H1 (cell line): Measurements from ENCODE around the gene CSPG5. TPM values are rescaled to one million over a fixed set of nuclear protein-coding genes. Genes with fewer than 3 reads are reported as not detected.

Source experiments
- CBX8 ChIP-seq: fragments of 300-800, 300-1000 bp; sonication (generic); IDR thresholded peaks from 2 replicates; pipeline ENCODE4 v1.7.1; 2016; ENCODE audit warnings: low read depth, low read length, borderline replicate concordance
- CHD1 ChIP-seq: IDR thresholded peaks from 2 replicates; pipeline ENCODE4 v1.6.1; 2012; ENCODE audit warnings: low read depth, low read length, improper control_type of control experiment
- CREB1 ChIP-seq: IDR thresholded peaks from 2 replicates; pipeline ENCODE4 v1.6.1; 2012; ENCODE audit warnings: inconsistent platforms
- HDAC6 ChIP-seq: IDR thresholded peaks from one replicate; pipeline ENCODE4 v1.7.1; 2012; ENCODE audit warnings: low read depth, mild to moderate bottlenecking, inconsistent platforms, low read length, moderate library complexity
- KDM4A ChIP-seq: IDR thresholded peaks from one replicate; pipeline ENCODE4 v1.7.1; 2012; ENCODE audit warnings: low read depth, mild to moderate bottlenecking, moderate library complexity, low read length, inconsistent platforms; ENCODE audit not compliant: severe bottlenecking
- NRF1 ChIP-seq: IDR thresholded peaks from 2 replicates; pipeline ENCODE4 v1.6.1; 2011; ENCODE audit warnings: mild to moderate bottlenecking, low read depth, low read length, improper control_type of control experiment
- SP1 ChIP-seq: IDR thresholded peaks from 2 replicates; pipeline ENCODE4 v1.6.1; 2011; ENCODE audit warnings: low read depth, low read length
- polyA plus RNA-seq, 7 experiments: library from polyadenylated mRNA; depleted of rRNA in 3 of 7; stranded (reverse) in 5 of 7; unstranded in 2 of 7; fragments of >200 nt in 5 of 7; fragments of 200-250 nt in 2 of 7; gene quantifications; 1 replicate in 5 of 7; 2 replicates in 1 of 7; 4 replicates in 1 of 7; pipeline versions ENCODE4 v1.2.1 to v1.2.3, GENCODE V29; 2011 to 2013; ENCODE audit warnings: missing spikeins in 2 of 7, mixed read lengths in 2 of 7
- total RNA-seq: library from RNA; stranded (reverse); fragmentation: NEBNext Ultra II Directional; extraction: Animal tissue kit (Norgen Biotek cat#: 25700); gene quantifications from 2 replicates; pipeline ENCODE4 v1.2.1, GENCODE V29; 2021

The CSPG5 gene
- total and polyA plus RNA-seq, 2 of the 8 experiments (the other 6 are each of a cell fraction or from before 2014, with no cell fraction given): 2.1 to 7.4 TPM

- TF ChIP-seq CHD1: no peak
- TF ChIP-seq CBX8: no peak
- no peak for TF ChIP-seq NRF1
- no peak for TF ChIP-seq SP1
- TF ChIP-seq KDM4A: no peak
- TF ChIP-seq HDAC6: no peak
- no peak for TF ChIP-seq CREB1
These were observed 25.3 kb downstream of the CSPG5 start (continued) for GRCh38 chr3:47553407-47553806.
